Measurements from ENCODE around the gene BTNL3. TPM values are rescaled to one million over a fixed set of nuclear protein-coding genes. Genes with fewer than 3 reads are reported as not detected.
A peak's percentile ranks its signal among the peaks of the same experiment; 100 is the strongest.

The BTNL3 gene
- total and polyA plus RNA-seq, 8 donors: 0.31 to 10.5 (median 0.60) TPM; not detected in 2

GRCh38 chr5:180988016-180988415 is 630 bp upstream of the BTNL3 start:
- Histone ChIP-seq H3K9me3 (no peaks in the 10 kb centered on the region), H3K4me3 (no peak overlapping the region), H3K27ac (no peak overlapping the region), H3K27me3 (no peaks in the 10 kb centered on the region), H3K4me1 (no peaks in the 10 kb centered on the region), H3K36me3 (no peaks in the 10 kb centered on the region)
- intact Hi-C loops (cut with DNase I; ENCODE audit: low total_unique reads): no loop called here
- no peak for DNase-seq
- WGBS, 5 donors: 70 to 93% (median 89%) methylated on average over 2 of the region's 2 CpGs
- no peak for TF ChIP-seq POLR2A (IDR thresholded peaks at IDR 0.05)
- TF ChIP-seq EP300 (IDR thresholded peaks at IDR 0.05): no peak
- no peak for TF ChIP-seq CTCF (IDR thresholded peaks at IDR 0.05)
- TF ChIP-seq POLR2AphosphoS5 (IDR thresholded peaks at IDR 0.05): no peak

- no peak overlapping the region for H3K4me3 ChIP-seq
- H3K27me3 ChIP-seq: no peaks in the 10 kb centered on the region
- DNase-seq: peak in 1 of 2 donors; percentile 9
- intact Hi-C loops (cut with DNase I; ENCODE audit: low total_unique reads): no loop called here
- no peaks in the 10 kb centered on the region for H3K36me3 ChIP-seq
- peaks cover 0 to 7% (median 0%) of the 10 kb centered on the region in 4 donors for H3K9me3 ChIP-seq
- 61 to 77% (median 69%) methylated on average over 16 of the region's 16 CpGs for WGBS, 5 donors
- no peaks in the 10 kb centered on the region for H3K4me1 ChIP-seq
- TF ChIP-seq EP300 (IDR thresholded peaks at IDR 0.05): no peak
- TF ChIP-seq CTCF (IDR thresholded peaks at IDR 0.05): no peak
- TF ChIP-seq POLR2AphosphoS5 (IDR thresholded peaks at IDR 0.05): no peak
- TF ChIP-seq POLR2A (IDR thresholded peaks at IDR 0.05): no peak
- no peak overlapping the region for H3K27ac ChIP-seq
Measured at GRCh38 chr5:180990086-180990881, 1.6 kb downstream of the BTNL3 start.

- Histone ChIP-seq H3K9me3 (peaks cover 0 to 7% (median 0%) of the 10 kb centered on the region in 4 donors), H3K4me3 (no peak overlapping the region), H3K4me1 (no peaks in the 10 kb centered on the region), H3K27me3 (no peaks in the 10 kb centered on the region), H3K27ac (no peak overlapping the region), H3K36me3 (no peaks in the 10 kb centered on the region)
- TF ChIP-seq POLR2AphosphoS5 (IDR thresholded peaks at IDR 0.05) (no peak), EP300 (IDR thresholded peaks at IDR 0.05) (no peak), CTCF (IDR thresholded peaks at IDR 0.05) (no peak), POLR2A (IDR thresholded peaks at IDR 0.05) (no peak)
- intact Hi-C loops (cut with DNase I; ENCODE audit: low total_unique reads): no loop called here
- 60 to 84% (median 72%) methylated on average over 5 of the region's 5 CpGs for WGBS, 5 donors
- no peak for DNase-seq
Measured at GRCh38 chr5:180990882-180991242, 2.2 kb downstream of the BTNL3 start.

GRCh38 chr5:181001947-181002346 is 13.3 kb downstream of the BTNL3 start:
- Histone ChIP-seq H3K27ac (no peak overlapping the region), H3K36me3 (no peaks in the 10 kb centered on the region), H3K27me3 (peaks cover 0 to 5% (median 0%) of the 10 kb centered on the region in 3 donors), H3K4me3 (no peak overlapping the region), H3K9me3 (no peaks in the 10 kb centered on the region), H3K4me1 (no peaks in the 10 kb centered on the region)
- TF ChIP-seq CTCF (IDR thresholded peaks at IDR 0.05) (no peak), POLR2A (IDR thresholded peaks at IDR 0.05) (no peak), POLR2AphosphoS5 (IDR thresholded peaks at IDR 0.05) (no peak), EP300 (IDR thresholded peaks at IDR 0.05) (no peak)
- peak in 1 of 2 donors; percentile 34 for DNase-seq
- intact Hi-C loops (cut with DNase I; ENCODE audit: low total_unique reads): no loop called here

Measured in stomach (tissue), 9 donors.